Vagina (tissue), 2 donors: ENCODE measurements around the gene UTS2.

Experiments used
- CTCF ChIP-seq, 3 experiments: fragments of 450-650 bp in 2 of 3; fragments of 200-600 bp in 1 of 3; sonication (generic) in 1 of 3; IDR thresholded peaks; one replicate each; pipeline ENCODE4 v1.5.1; 2017 to 2019; ENCODE audit warnings: antibody characterized with exemption in 3 of 3, mild to moderate bottlenecking in 2 of 3, moderate library complexity in 2 of 3
- POLR2AphosphoS5 ChIP-seq, 2 donors: sonication (generic); formaldehyde crosslinking; IDR thresholded peaks; one replicate each; pipeline ENCODE4 v1.9.0; 2017; ENCODE audit warnings: antibody characterized with exemption in 2 of 2, mild to moderate bottlenecking in 2 of 2, low read depth in 1 of 2; ENCODE audit not compliant: insufficient read depth in 1 of 2

GRCh38 chr1:7827126-7827955, 25.5 kb downstream of the UTS2 start:
- TF ChIP-seq CTCF (IDR thresholded peaks at IDR 0.05), result no peak
- no peak for TF ChIP-seq POLR2AphosphoS5 (IDR thresholded peaks at IDR 0.05; ENCODE audit: insufficient read depth in 1 of 2, low read depth in 1 of 2)
